CMK (cell line): ENCODE data around the gene SAC3D1.
"Not testable (repeated sequence)": the region's sequence is repeated elsewhere in the genome, so short reads cannot be mapped to it uniquely, and the experiment has no call there.

ENCODE experiments used
- DNase-seq: peaks from one replicate; pipeline ENCODE4 v3.0.0-alpha.2; 2010; ENCODE audit warnings: low read depth

The SAC3D1 gene

DNA sequence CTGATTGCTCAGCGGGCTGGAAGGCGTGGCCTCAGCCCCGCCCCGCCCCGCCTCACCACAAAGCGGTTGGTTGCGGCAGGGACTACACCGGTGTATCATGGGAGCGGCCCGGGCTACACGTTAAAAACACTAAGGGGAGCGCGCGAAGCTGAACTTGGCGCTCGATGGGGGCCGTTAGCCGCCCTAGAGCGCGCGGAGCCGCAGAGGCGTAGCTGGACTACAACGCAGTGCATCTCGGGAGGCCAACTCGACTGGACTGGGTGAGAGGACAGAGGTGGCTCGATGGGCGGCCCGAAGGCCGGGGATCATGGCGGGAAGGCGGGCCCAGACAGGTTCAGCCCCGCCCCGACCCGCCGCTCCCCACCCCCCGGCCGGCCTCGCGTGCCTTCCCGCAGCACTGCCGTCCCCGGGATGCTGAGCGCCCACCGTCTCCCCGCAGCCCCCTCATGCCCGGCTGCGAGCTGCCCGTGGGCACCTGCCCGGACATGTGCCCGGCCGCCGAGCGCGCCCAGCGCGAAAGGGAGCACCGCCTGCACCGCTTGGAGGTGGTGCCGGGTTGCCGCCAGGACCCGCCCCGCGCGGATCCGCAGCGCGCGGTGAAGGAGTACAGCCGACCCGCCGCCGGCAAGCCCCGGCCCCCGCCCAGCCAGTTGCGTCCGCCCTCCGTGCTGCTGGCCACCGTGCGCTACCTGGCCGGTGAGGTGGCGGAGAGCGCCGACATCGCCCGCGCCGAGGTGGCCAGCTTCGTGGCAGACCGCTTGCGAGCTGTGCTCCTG, at the start of gene SAC3D1:
Gene SAC3D1 (plus strand): TSS at position 364 of the 776 bp plus-strand sequence. CDS start 83 bp downstream, at position 447.
- peak; percentile 82 for DNase-seq

GRCh38 chr11:64994318-64994717, 46.7 kb upstream of the SAC3D1 start:
- no peak for DNase-seq

GRCh38 chr11:64996327-64996709, 44.7 kb upstream of the SAC3D1 start:
- DNase-seq, result no peak

GRCh38 chr11:64996710-64997380, 44.2 kb upstream of the SAC3D1 start, which contains the start of gene BATF2:
Gene BATF2 (minus strand): TSS chr11:64996971. CDS start chr11:64996914, 57 bp downstream.
- DNase-seq, result peak; percentile 34

DNA sequence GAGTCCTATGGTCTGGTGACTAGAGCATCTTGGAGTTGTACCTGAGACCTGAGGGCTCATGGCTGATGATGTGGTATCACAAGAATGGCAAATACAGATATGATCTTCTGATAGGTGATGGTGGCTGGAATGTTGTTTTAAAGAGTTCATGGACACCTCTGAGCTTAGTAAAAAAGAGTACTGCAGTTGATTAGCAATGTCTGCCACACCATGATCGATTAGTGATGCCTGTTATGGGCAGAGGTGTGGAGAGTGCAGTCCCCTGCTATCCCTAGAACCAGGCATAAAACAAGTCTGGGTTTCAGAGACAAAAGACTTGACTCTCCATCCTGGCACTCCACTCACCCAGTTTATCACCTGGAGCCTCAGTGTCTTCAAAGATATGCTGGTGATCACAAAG, 42.9 kb upstream of the SAC3D1 start:
- no peak for DNase-seq

GRCh38 chr11:64998690-64999431, 42.1 kb upstream of the SAC3D1 start:
- no peak for DNase-seq

DNA sequence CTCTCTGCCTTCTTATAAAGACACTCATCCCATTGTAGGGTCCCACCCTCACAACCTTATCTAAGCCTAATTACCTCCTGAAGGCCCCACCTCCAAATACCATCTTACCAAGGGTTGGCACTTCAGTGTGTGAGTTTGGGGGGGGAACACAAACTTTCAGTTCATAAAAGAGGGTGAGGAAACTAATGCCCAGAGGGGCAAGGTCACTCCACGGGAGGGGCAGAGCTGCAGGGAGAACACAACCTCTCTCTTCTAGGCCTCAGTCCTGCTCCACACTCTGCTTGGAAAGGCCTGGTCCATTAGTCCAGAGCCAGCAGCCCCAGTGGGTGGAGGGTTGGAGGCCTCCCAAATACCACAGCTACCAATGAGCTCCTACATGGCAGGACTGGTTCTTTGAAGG, 41.5 kb upstream of the SAC3D1 start:
- DNase-seq, result no peak

- no peak for DNase-seq
These were observed 38.3 kb upstream of the SAC3D1 start for GRCh38 chr11:65002706-65003105.

DNA sequence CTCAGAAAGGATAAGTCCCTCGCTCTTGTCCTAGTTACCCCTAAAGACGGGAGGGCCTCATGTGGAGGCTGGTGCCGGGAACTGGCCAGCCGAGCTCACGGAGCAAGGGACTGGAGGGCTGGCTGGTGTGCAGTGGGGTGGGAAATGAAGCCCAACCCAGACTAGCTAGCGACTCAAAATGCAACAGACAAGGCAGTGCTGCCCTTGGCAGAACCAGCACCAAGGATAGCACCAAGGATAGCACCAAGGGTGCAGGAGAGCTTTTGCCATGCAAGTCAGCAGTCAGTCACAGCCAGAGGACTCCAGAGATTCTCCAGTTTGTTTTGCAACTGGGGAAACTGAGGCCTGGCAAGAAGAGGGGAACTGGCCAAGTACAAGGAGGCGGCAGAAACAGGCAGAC, 37.7 kb upstream of the SAC3D1 start:
- no peak for DNase-seq

DNA sequence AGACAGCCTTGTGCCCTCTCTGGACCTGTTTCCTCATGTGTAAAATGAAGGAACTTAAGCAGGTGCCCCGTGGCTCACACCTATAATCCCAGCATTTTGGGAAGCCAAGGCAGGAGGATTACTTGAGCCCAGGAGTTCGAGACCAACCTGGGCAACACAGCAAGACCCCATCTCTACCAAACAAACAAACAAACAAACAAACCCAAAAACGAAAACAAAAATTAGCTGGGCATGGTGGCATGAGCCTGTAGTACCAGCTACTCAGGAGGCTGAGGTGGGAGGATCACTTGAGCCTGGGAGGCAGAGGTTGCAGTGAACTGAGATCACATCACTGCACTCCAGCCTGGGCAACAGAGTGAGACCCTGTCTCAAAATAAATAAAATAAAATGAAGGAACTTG, 37.0 kb upstream of the SAC3D1 start:
- not testable (repeated sequence) for DNase-seq

- DNase-seq, result no peak
These were observed 33.0 kb upstream of the SAC3D1 start for GRCh38 chr11:65008016-65008415.

DNA sequence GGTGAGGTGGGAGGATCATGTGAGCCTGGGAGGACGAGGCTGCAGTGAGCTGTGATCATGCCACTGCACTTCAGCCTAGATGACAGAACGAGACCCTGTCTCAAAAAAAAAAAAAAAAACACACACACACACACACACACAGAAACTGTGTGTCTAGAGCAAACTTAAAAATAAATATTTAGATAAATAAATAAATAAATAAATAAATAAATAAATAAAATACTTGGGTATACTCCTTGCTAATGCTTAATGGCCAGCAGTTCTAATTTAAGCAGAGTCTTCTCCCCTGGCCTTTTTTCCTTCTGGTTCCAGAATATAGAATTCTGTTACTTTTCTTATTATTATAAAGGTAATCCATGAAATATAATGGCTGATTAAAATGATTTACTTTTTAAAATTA, 32.1 kb upstream of the SAC3D1 start:
- no peak for DNase-seq

DNA sequence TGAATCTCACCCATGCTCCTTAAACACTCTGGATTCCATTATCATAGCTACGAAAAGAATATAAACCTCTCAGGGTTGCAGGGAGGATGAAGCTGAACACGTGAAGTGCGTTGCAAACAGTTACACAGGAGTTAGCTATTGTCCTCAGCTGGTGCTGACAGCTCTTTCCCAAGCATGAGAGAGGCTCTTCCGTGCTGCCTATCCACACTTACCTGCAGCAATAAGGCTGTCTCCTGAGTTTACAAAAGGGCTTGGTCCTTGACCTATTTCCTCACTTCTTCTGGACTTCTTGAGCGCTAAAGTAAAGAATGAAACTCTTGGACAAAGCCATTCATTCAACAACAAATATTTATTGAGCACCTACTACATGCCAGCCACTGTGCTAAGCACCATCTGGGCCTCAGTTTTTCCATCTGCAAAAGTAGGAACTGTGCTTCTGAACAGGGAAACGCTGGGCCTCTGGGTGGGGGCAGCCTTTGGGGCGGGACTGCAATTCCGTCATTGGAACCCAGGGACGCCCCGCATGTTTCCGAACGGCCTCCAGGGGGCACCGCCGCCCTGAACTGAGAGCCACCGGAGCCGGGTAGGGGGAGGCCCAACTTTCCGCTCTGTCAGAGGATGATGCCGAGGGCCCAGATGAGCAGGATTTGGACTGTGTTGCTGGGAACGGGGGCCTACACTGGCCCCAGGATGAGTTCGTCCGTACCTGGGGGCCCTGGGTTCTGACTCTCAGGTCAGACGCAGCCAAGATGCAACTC, 27.7 kb upstream of the SAC3D1 start:
- DNase-seq, result peak; percentile 72

GRCh38 chr11:65013888-65014725, 26.9 kb upstream of the SAC3D1 start, which contains the start of gene ARL2:
Gene ARL2 (plus strand): TSS chr11:65014160. CDS start chr11:65014208, 48 bp downstream.
- DNase-seq, result peak; percentile 80

- no peak for DNase-seq
These were observed 26.2 kb upstream of the SAC3D1 start for GRCh38 chr11:65014726-65015227.

- DNase-seq, result no peak
These were observed 24.3 kb upstream of the SAC3D1 start for GRCh38 chr11:65016705-65017104.

GRCh38 chr11:65017937-65018336, 23.1 kb upstream of the SAC3D1 start:
- DNase-seq, result no peak

GRCh38 chr11:65019824-65020223, 21.2 kb upstream of the SAC3D1 start:
- no peak for DNase-seq

- DNase-seq, result no peak
These were observed 20.0 kb upstream of the SAC3D1 start for GRCh38 chr11:65021003-65021402.

DNA sequence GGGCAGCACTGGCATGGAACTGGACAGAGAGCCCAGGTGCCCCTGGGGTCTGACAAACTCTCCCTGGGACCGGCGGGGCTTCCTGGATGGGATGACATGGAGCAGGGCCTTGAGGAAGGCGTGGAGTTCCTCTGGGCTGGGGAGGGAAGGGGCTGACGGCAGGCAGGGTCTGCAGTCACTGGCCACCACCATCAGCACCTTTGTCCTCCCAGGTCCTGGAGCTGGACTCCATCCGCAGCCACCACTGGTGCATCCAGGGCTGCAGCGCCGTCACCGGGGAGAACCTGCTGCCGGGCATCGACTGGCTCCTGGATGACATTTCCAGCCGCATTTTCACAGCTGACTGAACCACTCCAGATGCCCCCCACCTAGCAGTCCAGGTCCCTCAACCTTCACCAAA, 19.5 kb upstream of the SAC3D1 start:
- no peak for DNase-seq

DNA sequence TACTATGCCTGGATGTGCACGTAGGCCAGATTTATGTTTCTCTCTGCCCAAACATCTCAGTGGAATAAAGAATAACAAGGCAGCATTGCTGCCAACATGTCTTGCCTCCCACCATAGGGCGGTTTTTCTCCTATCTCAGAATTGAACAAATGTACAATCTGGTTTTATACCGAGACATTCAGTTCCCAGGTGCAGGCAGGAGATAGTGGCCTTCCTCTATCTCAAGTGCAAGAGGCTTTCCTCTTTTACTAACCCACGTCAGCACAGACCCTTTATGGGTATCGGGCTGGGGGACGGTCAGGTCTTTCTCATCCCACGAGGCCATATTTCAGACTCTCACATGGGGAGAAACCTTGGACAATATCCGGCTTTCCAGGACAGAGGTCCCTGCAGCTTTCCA, 17.5 kb upstream of the SAC3D1 start:
- DNase-seq, result not testable (repeated sequence)
